ENCODE data around the gene ARSG. TPM values are rescaled to one million over a fixed set of nuclear protein-coding genes. Genes with fewer than 3 reads are reported as not detected.

Gene ARSG
- total and polyA plus RNA-seq, 2 donors (not counting 3 experiments of a cell fraction or from before 2014, with no cell fraction given), result 3.9 to 7.0 TPM

DNA sequence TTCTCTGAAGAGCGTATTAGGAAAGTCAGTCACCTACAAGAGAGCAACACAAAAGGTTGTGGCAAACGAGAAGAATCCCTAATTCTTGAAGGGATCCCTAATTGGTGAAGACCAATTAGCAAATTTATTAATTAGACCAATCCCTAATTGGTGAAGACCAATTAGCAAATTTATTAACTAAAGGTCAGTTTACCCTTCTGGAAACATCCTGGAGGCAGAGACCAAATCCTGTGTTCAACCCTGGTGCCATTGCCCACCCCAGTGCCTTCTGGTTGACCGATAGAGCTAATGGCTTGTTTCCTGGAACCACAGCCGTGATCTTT, 91.8 kb downstream of the ARSG start:
- H3K9me3 ChIP-seq (replicated peaks; ENCODE audit: control insufficient read depth, insufficient read depth, low read length), result no peaks in the 10 kb centered on the region
- TF ChIP-seq, protein P1, sequence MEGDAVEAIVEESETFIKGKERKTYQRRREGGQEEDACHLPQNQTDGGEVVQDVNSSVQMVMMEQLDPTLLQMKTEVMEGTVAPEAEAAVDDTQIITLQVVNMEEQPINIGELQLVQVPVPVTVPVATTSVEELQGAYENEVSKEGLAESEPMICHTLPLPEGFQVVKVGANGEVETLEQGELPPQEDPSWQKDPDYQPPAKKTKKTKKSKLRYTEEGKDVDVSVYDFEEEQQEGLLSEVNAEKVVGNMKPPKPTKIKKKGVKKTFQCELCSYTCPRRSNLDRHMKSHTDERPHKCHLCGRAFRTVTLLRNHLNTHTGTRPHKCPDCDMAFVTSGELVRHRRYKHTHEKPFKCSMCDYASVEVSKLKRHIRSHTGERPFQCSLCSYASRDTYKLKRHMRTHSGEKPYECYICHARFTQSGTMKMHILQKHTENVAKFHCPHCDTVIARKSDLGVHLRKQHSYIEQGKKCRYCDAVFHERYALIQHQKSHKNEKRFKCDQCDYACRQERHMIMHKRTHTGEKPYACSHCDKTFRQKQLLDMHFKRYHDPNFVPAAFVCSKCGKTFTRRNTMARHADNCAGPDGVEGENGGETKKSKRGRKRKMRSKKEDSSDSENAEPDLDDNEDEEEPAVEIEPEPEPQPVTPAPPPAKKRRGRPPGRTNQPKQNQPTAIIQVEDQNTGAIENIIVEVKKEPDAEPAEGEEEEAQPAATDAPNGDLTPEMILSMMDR (IDR thresholded peaks at IDR 0.05; ENCODE audit: extremely low read depth in 1 of 2, insufficient read depth in 1 of 2, low read depth in 1 of 2, low read length in 2 of 2), result no peak
- TF ChIP-seq FOS (IDR thresholded peaks at IDR 0.05; ENCODE audit: borderline replicate concordance, insufficient read depth, low read length) (no peak), MYC (IDR thresholded peaks at IDR 0.05; ENCODE audit: low read depth, low read length) (no peak)
- peak overlapping the region; percentile 25 for H3K4me2 ChIP-seq (ENCODE audit: insufficient read depth, low read length)
- H3K79me2 ChIP-seq (ENCODE audit: control insufficient read depth, insufficient read depth, low read length), result no peaks in the 10 kb centered on the region
- ChIA-PET POLR2A (interaction anchor here (0.9 to 1.5 kb wide), 3 partner anchors 16 to 81 kb away, joined by 4 to 5 read pairs (median 5); no protein-coding TSS in a partner anchor), CTCF (interaction anchor here (0.7 to 4.3 kb wide), 12 partner anchors 9 to 136 kb away, joined by 3 to 48 read pairs (median 4); partner anchors contain the start of genes AMZ2, ARSG and SLC16A6)
- dilution Hi-C loops (cut with MboI; ENCODE audit: extremely low pct_ligation_motif_present, low sequenced_read_pairs) (no loop called here), intact Hi-C loops (cut with micrococcal nuclease) (loop anchor here (1.0 to 5.0 kb wide), 5 partner anchors 16 to 331 kb away; partner anchors contain the start of genes ARSG, SLC16A6 and WIPI1)
- peaks cover 42% of the 10 kb centered on the region for H3K4me1 ChIP-seq (ENCODE audit: control insufficient read depth, extremely low read depth, insufficient read depth, low read length)
- H3K27me3 ChIP-seq (ENCODE audit: control insufficient read depth in 2 of 2, insufficient read depth in 2 of 2, low read length in 2 of 2), result no peaks in the 10 kb centered on the region
- peak overlapping the region; percentile 74 for H3K9ac ChIP-seq (replicated peaks; ENCODE audit: extremely low read depth, insufficient read depth, low read length)
- no TSS peak for BruUV-seq (replicated peaks)
- H4K20me1 ChIP-seq (replicated peaks; ENCODE audit: control insufficient read depth, extremely low read depth, insufficient read depth, low read length), result no peaks in the 10 kb centered on the region
- H2AFZ ChIP-seq (ENCODE audit: low read depth, low read length), result peak overlapping the region; percentile 35
- FAIRE-seq, result no peak
- no peaks in the 10 kb centered on the region for H3K36me3 ChIP-seq (ENCODE audit: control insufficient read depth in 2 of 2, extremely low read depth in 1 of 2, insufficient read depth in 2 of 2, low read length in 2 of 2)
- no peak overlapping the region for H3K4me3 ChIP-seq (replicated peaks in 1 of 3; ENCODE audit: insufficient read depth in 1 of 3, low read depth in 1 of 3, low read length in 3 of 3)
- no peak for DNase-seq (ENCODE audit: low read depth, low spot score)
- H3K9me1 ChIP-seq (replicated peaks; ENCODE audit: control insufficient read depth, extremely low read depth, insufficient read depth, low read length), result no peaks in the 10 kb centered on the region
- H3K27ac ChIP-seq (ENCODE audit: insufficient read depth, low read depth, low read length), result peak overlapping the region; percentile 76
